Motor neuron (in vitro differentiated cells): ENCODE results near the gene FOXE3. TPM values are rescaled to one million over a fixed set of nuclear protein-coding genes. Genes with fewer than 3 reads are reported as not detected.

ENCODE experiments used
- ATAC-seq, 8 experiments: fragments of 200-7000 bp; cut with Tn5 transposase; replicated peaks in 6 of 8; 2 replicates each; pipeline ENCODE4 v1.8.0; 2021; ENCODE audit warnings: mild to moderate bottlenecking in 8 of 8, moderate library complexity in 8 of 8
- H3K27ac ChIP-seq, 2 donors: fragments of 250-450 bp; sonication (Bioruptor Pico); 2 replicates each; pipeline ENCODE4 v1.9.0; 2021; ENCODE audit warnings: antibody characterized with exemption in 2 of 2, mild to moderate bottlenecking in 2 of 2, moderate library complexity in 1 of 2
- H3K4me1 ChIP-seq, 2 donors: fragments of 250-450 bp; sonication (Bioruptor Pico); replicated peaks in 1 of 2; 2 replicates each; pipeline ENCODE4 v1.6.1; 2021; ENCODE audit warnings: antibody characterized with exemption in 2 of 2, mild to moderate bottlenecking in 2 of 2, moderate library complexity in 1 of 2
- H3K4me3 ChIP-seq, 5 donors: fragments of 250-450 bp; sonication (Bioruptor Pico); 2 replicates each; pipeline ENCODE4 v1.9.0; 2021; ENCODE audit warnings: antibody characterized with exemption in 5 of 5, mild to moderate bottlenecking in 5 of 5, moderate library complexity in 4 of 5
- WGBS, 10 experiments: fragments of 450-650 bp; shearing (Covaris generic); methylation state at CpG; one replicate each; pipeline ENCODE4 v1.0.0; 2022; 5-methylcytosine and 5-hydroxymethylcytosine counted together
- in situ Hi-C, 9 experiments: fragments of 400-800 bp; cut with MboI; loops; one replicate each; pipeline ENCODE4 v1.15.0; 2021; ENCODE audit warnings: low sequenced_read_pairs in 9 of 9, low pct_unique_long_range_greater_than_20kb in 2 of 9; ENCODE audit not compliant: unreplicated experiment in 9 of 9
- total RNA-seq, 8 experiments: library from RNA; unstranded; fragments of 300-600 nt; gene quantifications; 2 replicates each; pipeline versions ENCODE4 v1.2.3 to v1.2.4, GENCODE V29; 2022

FOXE3 gene
- 1 to 10 TPM in 1 of 8 experiments, under 1 TPM in 6, not detected in 1; 0.05 to 1.4 (median 0.18) TPM for total RNA-seq

DNA sequence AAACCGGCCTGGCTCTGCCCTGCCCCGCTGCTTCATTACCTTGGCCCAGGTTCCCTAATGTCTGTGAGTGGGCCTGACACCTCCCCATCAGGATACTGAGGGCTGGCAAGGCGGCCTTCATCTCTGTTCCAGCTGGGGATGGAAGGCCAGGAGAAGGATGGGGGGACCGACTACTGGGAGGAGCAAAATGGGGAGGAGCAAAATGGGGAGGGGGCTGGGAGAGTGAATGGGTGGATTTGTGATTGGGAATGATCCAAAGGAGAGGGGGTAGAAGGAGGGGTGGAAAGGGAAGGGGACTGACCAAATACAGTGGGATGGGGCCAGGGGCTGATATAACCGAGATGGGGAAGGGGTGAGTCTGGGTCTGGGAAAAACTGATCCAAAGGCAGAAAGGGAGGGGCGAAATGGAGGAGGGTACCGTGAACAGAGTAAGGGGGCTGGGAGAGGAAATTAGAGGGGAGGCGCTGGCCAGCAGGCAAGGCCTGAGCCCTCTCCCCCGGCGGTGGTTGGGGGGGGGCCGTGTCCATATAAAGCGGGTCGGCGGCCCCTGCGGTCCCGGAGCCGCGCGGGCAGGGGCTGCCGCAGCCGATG is at the start of gene FOXE3:
FOXE3 (plus strand) TSS at position 558 of the 591 bp plus-strand sequence; CDS start at position 589, 31 bp downstream.
- Histone ChIP-seq H3K4me3 (peak within 1 kb of the TSS; percentile 17 to 28 (median 20)), H3K27ac (no peak within 1 kb of the TSS), H3K4me1 (no peaks in the 10 kb centered on the region)
- in situ Hi-C loops, result loop anchor here in 2 of 9 experiments (25.0 kb wide), 1 partner anchor 229 kb away; the partner anchor contains the start of gene PDZK1IP1 (in 2 of the 2)
- ATAC-seq, result no peak
- 40 to 50% methylated on average over 1 to 2 of the region's 21 CpGs; no CpG with 5 or more reads in 8 of the 10 experiments for WGBS, 10 experiments

DNA sequence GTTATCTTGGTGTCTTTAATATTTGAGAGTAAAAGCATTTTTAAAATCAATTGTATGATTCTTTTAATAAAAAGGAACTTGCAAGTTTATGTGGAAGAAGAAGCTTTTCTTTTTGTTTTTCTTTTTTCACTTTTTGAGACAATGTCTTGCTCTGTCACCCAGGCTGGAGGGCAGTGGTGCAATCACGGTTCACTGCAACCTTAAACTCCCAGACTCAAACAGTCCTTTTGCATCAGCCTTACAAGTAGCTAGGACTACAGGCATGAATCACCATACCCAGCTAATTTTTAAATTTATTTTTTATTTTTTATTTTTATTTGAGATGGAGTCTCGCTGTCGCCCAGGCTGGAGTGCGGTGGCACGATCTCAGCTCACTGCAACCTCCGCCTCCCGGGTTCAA is 48.4 kb upstream of the FOXE3 start:
- Histone ChIP-seq H3K4me1 (no peaks in the 10 kb centered on the region), H3K27ac (no peak overlapping the region), H3K4me3 (no peak overlapping the region)
- in situ Hi-C loops, result no loop called here
- ATAC-seq, result no peak
- 50 to 100% (median 82%) methylated on average over 1 to 7 of the region's 7 CpGs; no CpG with 5 or more reads in 3 of the 10 experiments for WGBS, 10 experiments

DNA sequence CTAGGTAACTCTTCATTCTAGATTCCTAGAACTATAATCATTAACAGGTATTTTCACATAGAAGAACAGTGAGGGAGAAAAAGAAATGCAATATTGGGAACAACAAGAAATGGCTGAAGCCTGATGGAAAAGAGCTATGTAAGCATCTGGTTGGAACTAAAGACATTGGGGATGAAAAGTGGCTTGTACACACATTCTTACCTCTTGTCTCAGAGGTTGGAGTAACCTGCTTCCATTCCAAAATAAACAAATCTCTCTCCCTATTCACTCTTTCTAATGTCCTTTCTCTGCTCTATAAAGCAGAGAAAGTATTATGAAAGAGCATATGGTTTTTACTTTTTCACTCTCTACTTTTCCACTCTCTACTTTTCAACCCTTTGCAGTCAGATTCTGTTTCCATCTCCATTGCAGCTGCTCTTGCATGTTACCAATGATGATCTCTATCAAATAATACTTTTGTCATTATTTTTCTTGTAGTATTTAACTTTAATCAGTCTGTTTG is 45.0 kb upstream of the FOXE3 start:
- Histone ChIP-seq H3K4me3 (no peak overlapping the region), H3K27ac (no peak overlapping the region), H3K4me1 (no peaks in the 10 kb centered on the region)
- ATAC-seq, result no peak
- in situ Hi-C loops, result no loop called here

DNA sequence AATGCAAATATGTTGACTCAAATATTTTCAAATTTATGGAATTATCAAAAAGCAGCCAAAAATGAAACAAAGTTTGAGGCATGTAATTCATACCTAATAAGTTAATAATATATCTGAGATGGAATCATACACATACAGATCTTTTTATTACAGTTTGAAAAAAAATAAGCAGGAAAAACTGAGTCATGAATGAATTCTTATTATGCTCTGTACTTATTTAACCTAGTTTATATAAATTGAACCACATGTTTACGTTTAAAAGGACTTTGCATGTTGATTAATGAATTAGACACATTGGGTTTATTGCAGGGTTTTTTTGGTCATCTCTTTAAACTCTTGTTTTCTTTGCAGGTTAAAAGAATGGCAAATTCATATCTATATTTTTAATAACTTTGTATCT is 41.6 kb upstream of the FOXE3 start:
- no peak for ATAC-seq
- no peaks in the 10 kb centered on the region for H3K4me1 ChIP-seq
- H3K4me3 ChIP-seq, result no peak overlapping the region
- H3K27ac ChIP-seq, result no peak overlapping the region
- 11 to 100% (median 83%) methylated on average over 1 of the region's 1 CpG; no CpG with 5 or more reads in 2 of the 10 experiments for WGBS, 10 experiments
- in situ Hi-C loops, result no loop called here

DNA sequence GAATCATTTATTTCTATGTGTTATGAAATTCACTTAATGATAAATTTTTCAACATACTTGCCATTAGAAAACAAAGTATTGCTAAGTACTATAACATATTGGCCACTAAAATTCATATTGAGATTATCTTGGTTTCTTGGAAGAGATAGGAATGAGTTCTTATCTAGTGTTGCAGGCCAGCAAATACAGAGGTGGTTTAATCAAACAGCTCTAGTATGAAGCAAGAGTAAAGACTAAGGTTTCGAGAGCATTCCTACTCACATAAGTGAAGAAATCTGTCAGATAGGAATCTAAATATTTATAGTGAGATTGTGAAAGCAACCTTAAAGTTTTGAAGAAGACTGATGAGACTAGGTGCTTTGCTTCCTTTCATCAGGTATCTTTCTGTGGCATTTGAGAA is 37.9 kb upstream of the FOXE3 start:
- H3K4me1 ChIP-seq, result no peaks in the 10 kb centered on the region
- ATAC-seq, result no peak
- H3K27ac ChIP-seq, result no peak overlapping the region
- in situ Hi-C loops, result loop anchor here in 1 of 9 experiments (25.0 kb wide), 1 partner anchor 191 kb away; the partner anchor contains the start of gene PDZK1IP1
- 57 to 100% (median 100%) methylated on average over 1 of the region's 1 CpG; no CpG with 5 or more reads in 1 of the 10 experiments for WGBS, 10 experiments
- no peak overlapping the region for H3K4me3 ChIP-seq

DNA sequence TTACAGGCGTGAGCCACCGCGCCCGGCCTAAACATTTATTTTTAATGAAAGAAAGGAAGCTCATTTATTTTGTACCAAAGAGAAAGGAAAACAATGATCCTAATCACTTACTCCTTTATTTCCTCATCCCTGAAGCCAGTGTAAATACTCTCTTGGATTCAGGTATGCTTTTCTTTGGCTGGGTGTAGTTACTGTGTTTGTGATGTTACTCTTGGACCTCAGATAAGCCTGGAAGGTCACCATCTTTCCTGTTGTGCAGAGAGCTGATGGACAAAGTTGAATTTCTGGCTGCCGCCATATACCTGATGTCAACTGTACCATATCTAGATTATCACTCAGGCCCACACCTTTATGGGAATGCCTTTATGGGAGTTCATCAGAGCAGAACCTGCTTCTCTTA is 35.4 kb upstream of the FOXE3 start:
- Histone ChIP-seq H3K4me1 (no peaks in the 10 kb centered on the region), H3K4me3 (no peak overlapping the region), H3K27ac (no peak overlapping the region)
- 92 to 100% (median 100%) methylated on average over 1 to 5 of the region's 5 CpGs; no CpG with 5 or more reads in 2 of the 10 experiments for WGBS, 10 experiments
- in situ Hi-C loops, result loop anchor here in 1 of 9 experiments (25.0 kb wide), 1 partner anchor 193 kb away; the partner anchor contains the start of gene PDZK1IP1
- no peak for ATAC-seq

DNA sequence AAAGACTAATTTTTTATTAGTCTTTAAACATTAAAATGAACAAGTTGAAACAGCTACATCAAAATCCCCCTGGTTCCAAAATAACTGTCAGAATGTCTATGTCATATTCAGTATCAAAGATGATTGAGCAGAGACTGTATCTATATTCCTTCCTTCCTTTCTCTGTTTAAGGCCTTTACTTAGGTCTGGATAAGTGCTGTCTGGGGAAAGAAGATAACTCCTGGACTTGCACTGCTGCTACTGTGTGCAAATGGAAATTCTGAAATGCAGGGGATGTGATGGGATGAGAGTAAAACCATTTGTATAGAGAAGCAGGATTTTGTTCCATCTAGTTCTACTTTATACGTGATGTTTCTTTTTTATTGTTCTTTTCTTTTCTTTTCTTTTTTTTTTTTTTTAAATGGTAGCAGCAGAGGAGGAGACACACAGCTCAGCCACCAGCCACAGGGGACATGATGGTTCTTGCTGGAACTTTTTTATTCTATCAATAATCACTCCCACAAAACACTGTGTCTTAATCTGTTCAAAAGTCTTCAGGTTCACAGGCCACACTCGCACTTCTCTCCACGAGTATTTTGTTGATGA is 33.6 kb upstream of the FOXE3 start:
- WGBS, 10 experiments, result 82 to 100% (median 94%) methylated on average over 1 to 3 of the region's 3 CpGs; no CpG with 5 or more reads in 2 of the 10 experiments
- no peak overlapping the region for H3K27ac ChIP-seq
- in situ Hi-C loops, result loop anchor here in 1 of 9 experiments (25.0 kb wide), 1 partner anchor 195 kb away; the partner anchor contains the start of gene PDZK1IP1
- no peak for ATAC-seq
- H3K4me3 ChIP-seq, result no peak overlapping the region
- H3K4me1 ChIP-seq, result no peaks in the 10 kb centered on the region

DNA sequence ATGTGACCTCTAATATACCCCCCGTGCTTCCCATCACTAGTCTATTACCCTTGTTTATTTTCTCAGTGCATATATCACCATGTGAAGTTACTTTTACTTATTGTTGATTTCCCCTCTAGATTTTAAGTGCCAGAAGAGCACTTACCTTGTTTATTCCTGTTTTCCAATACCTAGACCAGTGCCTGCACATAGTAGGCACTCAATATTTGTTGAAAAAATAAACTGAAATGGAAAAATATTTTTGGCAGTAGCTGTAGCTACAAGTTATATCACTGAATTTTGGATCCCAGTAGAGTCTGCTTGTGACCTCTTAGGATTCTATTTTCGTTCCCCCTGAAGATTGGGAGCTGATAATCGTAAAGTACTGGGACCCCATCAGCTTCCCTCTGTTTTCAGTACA is 32.0 kb upstream of the FOXE3 start:
- in situ Hi-C loops, result loop anchor here in 1 of 9 experiments (25.0 kb wide), 1 partner anchor 197 kb away; the partner anchor contains the start of gene PDZK1IP1
- 86 to 100% (median 97%) methylated on average over 1 to 3 of the region's 3 CpGs for WGBS, 10 experiments
- ATAC-seq, result no peak

DNA sequence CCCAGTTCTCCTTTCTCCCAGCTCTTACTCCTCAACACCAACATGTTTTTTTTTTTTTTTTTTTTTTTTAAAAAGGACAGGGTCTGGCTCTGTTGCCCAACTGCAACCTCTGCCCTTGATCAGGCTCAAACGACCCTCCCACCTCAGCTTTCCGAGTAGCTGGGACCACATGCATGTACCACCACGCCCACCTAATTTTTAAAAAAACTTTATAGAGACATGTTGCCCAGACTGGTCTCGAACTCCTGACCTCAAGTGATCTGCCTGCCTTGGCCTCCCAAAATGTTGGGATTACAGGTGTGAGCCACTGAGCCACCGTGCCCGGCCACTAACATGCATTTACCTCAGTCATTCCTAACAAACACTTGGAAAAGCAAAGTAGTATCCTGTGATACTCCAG is 31.1 kb upstream of the FOXE3 start:
- WGBS, 10 experiments, result 80 to 100% (median 85%) methylated on average over 1 to 6 of the region's 6 CpGs; no CpG with 5 or more reads in 2 of the 10 experiments
- H3K4me3 ChIP-seq, result no peak overlapping the region
- in situ Hi-C loops, result loop anchor here in 2 of 9 experiments (5.0 to 25.0 kb wide), 2 partner anchors 42 to 198 kb away; partner anchors contain the start of gene PDZK1IP1 (in 1 of the 2)
- no peak for ATAC-seq
- no peaks in the 10 kb centered on the region for H3K4me1 ChIP-seq
- H3K27ac ChIP-seq, result no peak overlapping the region

More for the DNA sequence above, 32.0 kb upstream of the FOXE3 start:
- H3K4me3 ChIP-seq, result no peak overlapping the region
- H3K27ac ChIP-seq, result no peak overlapping the region
- H3K4me1 ChIP-seq, result no peaks in the 10 kb centered on the region

DNA sequence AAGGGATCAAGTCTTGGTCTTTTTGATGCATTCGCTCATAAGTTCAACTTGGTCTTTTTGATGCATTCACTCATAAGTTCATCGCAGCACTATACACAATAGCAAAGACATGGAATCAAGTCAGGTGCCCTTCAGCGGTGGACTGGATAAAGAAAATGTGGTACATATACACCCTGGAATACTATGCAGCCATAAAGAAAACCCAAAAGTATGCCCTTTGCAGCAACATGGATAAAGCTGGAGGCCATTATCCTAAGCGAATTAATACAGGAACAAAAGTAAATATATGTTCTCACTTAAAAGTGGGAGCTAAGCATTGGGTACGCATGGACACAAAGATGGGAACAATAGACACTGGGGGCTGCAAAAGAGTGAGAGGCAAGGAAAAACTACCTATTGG is 29.8 kb upstream of the FOXE3 start:
- in situ Hi-C loops, result loop anchor here in 2 of 9 experiments (5.0 to 25.0 kb wide), 2 partner anchors 41 to 199 kb away; partner anchors contain the start of gene PDZK1IP1 (in 1 of the 2)
- Histone ChIP-seq H3K4me3 (no peak overlapping the region), H3K27ac (no peak overlapping the region), H3K4me1 (no peaks in the 10 kb centered on the region)
- no peak for ATAC-seq
- 93 to 100% (median 96%) methylated on average over 1 to 5 of the region's 5 CpGs; no CpG with 5 or more reads in 1 of the 10 experiments for WGBS, 10 experiments

DNA sequence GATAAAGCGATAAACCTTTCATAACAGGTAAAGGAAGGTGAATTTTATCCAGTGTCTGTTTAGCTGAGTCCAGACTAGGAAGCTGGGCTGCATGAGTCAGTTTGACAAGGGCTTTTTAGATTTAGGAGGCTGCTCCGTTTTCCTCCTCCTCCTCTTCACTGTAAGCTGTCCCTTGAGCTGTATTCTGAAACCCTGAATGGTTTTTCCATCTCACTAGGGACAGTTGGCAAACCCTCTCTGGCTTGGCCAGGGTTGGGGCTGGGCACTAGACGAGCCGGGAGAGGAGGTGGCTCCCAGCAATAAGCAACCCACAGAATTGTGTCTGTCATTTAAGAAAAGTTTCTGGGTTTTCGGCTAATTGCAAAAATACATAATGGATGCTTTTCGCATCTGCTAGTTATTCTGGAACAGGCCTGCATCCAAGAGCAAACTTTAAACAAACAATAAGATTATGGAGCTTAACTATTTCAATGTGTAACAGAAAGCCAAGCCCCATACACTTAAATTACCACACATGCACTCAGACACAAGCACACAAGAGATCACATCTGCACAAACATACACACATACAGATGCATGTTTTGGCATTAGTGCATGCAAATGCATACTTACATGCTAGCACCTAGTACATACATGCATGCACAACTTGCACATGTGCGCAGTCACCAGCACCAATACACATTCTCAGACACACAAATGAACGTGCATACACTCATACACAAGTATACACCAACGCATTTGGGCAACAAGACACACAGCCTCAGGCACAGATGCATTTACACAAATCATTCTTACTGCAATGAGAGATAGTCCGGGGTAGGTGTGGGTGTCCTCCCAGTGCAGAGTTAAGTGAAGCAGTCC is 27.8 kb upstream of the FOXE3 start:
- peak; percentile 14 to 65 (median 38) for ATAC-seq
- no peak overlapping the region for H3K27ac ChIP-seq
- H3K4me3 ChIP-seq, result no peak overlapping the region
- in situ Hi-C loops, result loop anchor here in 2 of 9 experiments (5.0 to 25.0 kb wide), 2 partner anchors 39 to 201 kb away; partner anchors contain the start of gene PDZK1IP1 (in 1 of the 2)
- 0 to 51% (median 25%) methylated on average over 1 to 8 of the region's 10 CpGs; no CpG with 5 or more reads in 1 of the 10 experiments for WGBS, 10 experiments
- no peaks in the 10 kb centered on the region for H3K4me1 ChIP-seq

DNA sequence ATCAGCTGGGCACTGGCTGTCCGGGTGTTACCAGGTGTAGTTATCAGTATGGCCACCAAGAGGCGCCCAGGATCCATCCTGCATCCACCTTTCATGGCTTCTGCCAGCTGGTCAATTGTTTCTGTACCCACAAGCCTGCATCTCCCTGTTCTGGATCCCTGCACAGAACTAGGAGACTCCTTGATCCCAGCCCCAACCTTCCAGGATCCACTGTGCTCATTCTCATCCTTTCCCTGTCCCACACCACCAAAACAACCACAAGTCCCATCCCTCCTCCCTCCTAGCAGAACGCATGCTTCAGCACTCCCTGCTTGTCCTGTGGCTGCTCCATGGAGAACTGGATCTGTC is 27.2 kb upstream of the FOXE3 start:
- in situ Hi-C loops, result loop anchor here in 2 of 9 experiments (5.0 to 25.0 kb wide), 2 partner anchors 38 to 202 kb away; partner anchors contain the start of gene PDZK1IP1 (in 1 of the 2)

More for the DNA sequence above, 27.2 kb upstream of the FOXE3 start:
- ATAC-seq, result peak; percentile 67 to 96 (median 83)
- no peaks in the 10 kb centered on the region for H3K4me1 ChIP-seq
- no peak overlapping the region for H3K27ac ChIP-seq
- 0 to 40% (median 33%) methylated on average over 1 to 3 of the region's 3 CpGs; no CpG with 5 or more reads in 2 of the 10 experiments for WGBS, 10 experiments
- H3K4me3 ChIP-seq, result no peak overlapping the region
